ENCODE measurements around the gene RABGGTB.
"Not testable (repeated sequence)": the region's sequence is repeated elsewhere in the genome, so short reads cannot be mapped to it uniquely, and the experiment has no call there.

Gene RABGGTB

DNA sequence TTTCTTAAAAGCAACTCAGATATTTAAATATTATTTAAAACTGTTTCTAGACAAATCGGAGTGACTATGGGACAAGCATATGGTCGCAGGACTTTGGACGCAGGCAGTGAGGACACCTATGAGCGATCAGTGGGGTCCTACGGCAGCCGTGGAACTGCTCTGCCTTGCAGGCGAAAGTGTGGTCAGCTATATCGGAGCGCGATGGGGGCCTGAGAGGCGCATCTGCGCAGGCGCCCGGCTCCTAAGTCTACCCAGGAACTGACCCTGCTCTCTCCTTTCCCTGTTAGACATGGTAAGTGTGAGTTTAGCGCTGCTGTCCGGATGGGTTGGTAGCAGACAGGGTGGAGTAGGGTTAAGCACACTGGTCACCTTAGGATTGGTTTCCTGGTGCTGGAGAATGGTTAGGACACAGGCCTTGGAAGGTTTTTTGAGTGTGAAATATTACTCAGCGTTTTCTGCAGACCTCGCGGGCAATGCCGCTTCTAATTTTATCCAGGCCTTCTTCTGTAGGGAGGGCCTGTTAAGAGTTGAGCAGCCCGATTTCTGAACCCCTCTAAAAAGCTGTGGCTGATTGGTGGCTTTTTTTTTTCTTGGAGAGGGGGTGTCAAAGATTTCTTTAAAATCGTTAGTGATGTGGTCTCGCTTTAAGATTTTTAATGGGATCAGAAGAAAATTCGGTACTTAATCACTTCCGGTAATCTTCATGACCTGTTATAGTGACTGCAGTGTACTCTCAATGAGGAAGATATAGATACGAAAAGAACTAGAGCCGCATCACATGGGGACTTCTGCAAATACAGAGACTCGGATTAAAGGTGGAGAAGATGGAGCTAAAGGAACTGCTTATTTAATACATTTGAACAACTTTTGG, at the start of gene RABGGTB:
TSS of gene RABGGTB (plus strand) at position 274 of the 871 bp plus-strand sequence. CDS start at position 290, 16 bp downstream.
- DNase-seq: peak; percentile 95

GRCh38 chr1:75742047-75742625, 43.9 kb upstream of the RABGGTB start:
- no peak for DNase-seq

DNA sequence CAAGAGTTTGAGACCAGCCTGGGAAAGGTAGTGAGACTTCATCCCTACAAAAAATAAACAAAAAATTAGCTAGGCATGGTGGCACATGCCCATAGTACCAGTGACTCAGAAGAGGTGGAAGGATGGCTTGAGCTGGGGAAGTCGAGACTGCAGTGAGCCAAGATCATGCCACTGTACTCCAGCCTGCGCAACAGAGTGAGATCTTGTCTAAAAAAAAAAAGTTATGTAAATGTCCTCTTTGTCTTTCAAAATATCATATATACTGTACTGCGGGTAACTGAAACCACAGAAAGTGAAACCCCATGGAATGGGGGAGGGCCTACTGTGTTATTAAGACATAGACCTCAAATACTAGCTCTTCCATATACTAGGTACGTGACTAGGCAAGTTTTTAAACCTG, 40.8 kb upstream of the RABGGTB start:
- peak; percentile 93 for DNase-seq

DNA sequence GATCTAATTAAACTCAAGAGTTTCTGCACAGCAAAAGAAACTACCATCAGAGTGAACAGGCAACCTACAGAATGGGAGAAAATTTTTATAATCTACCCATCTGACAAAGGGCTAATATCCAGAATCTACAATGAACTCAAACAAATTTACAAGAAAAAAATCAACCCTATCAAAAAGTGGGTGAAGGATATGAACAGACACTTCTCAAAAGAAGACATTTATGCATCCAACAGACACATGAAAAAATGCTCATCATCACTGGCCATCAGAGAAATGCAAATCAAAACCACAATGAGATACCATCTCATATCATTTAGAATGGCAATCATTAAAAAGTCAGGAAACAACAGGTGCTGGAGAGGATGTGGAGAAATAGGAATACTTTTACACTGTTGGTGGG, 28.8 kb upstream of the RABGGTB start:
- DNase-seq: not testable (repeated sequence)

DNA sequence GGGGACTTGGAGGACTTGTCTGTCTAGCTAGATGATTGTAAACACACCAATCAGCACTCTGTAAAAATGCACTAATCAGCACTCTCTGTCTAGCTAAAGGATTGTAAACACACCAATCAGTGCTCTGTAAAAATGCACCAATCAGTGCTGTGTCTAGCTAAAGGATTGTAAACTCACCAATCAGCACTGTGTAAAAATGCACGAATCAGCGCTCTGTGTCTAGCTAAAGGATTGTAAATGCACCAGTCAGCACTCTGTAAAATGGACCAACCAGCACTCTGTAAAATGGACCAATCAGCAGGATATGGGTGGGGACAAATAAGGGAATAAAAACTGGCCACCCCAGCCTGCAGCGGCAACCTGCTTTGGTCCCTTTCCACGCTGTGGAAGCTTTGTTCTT, 27.5 kb upstream of the RABGGTB start:
- not testable (repeated sequence) for DNase-seq

DNA sequence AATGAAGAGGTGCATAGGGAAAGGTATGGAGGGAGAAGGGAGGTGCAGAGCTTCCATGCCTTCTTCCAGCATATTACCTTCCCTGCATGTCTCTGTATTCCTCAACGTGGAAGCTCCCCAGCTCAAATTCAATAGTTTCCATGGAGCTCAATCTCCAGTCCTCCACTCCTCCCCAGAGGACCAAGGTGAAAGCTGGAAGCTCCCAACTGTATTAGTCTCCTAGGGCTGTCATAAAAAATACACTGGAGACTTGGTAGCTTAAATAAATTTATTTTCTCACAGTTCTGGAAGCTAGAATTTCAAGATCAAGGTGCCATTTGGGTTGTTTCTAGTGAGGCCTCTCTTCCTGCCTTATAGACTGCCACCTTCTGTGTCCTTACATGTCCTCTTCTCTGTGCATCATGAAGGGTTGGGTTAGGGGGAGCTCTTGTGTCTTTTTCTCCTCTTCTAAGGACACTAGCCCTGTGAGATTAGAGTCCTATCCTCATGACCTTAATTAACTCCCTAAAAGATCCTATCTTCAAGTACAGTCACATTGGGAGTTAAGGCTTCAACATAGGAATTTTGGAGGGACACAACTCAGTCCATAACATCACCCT, 21.9 kb upstream of the RABGGTB start:
- no peak for DNase-seq

DNA sequence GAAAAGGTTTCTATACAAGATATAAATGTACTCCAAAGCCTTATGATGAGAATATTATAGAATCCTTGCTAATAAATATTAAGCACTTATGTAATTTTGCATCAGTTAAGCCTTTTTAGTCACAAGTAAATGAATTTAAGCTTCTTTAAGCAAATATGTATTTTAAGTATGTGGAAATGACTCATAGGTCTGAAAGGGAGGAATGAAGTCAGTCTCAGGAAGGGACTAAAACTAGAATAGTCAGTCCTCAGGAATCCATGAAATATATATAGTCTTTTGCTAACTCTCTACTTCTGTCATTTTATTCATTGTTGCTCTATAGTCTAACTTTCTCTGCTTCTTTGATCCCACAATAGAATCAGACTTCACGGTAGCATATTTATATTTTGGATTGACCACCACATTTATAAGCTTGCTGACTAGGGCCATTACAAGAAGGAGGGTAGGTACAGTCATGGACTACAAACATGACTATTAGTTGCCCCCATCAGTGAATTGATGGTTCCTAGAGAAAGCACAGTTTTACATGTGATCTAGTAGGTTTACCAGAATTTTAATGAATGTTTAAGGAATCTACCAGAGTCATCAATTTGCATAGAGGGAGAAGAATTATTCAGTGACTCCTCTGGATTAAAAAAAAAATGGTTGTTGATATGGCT, 20.2 kb upstream of the RABGGTB start:
- DNase-seq: no peak

DNA sequence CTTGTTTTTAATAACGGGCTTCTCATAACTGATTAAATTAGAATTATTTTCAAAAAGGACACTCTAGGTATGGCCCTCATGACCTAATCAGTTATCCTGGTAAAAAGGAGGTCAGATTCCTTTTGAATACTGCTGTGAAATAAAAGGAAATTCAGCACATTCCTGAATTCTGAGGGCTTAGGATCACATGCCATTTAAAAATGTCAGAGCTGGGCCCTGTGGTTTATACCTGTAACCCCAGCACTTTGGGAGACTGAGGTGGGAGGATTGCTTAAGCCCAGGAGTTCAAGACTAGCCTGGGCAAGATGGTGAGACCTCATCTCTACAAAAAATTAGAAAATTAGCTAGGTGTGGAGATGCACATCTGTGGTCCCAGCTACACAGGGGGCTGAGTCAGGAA, 18.0 kb upstream of the RABGGTB start:
- no peak for DNase-seq

- DNase-seq: no peak
Measured at GRCh38 chr1:75770761-75771160, 15.3 kb upstream of the RABGGTB start.

GRCh38 chr1:75771978-75772377, 14.1 kb upstream of the RABGGTB start:
- DNase-seq: no peak

DNA sequence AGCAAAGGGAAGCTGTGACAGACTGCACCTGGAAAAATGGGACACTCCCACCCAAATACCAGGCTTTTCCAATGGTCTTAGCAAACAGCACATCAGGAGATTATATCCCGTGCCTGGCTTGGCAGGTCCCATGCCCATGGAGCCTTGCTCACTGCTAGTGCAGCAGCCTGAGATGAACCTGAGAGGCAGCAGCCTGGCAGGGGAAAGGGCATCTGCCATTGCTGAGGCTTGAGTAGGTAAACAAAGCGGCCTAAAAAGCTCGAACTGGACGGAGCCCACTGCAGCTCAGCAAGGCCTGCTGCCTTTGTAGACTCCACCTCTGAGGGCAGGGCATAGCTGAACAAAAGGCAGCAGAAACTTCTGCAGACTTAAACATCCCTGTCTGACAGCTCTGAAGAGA, 8.2 kb upstream of the RABGGTB start:
- not testable (repeated sequence) for DNase-seq

- DNase-seq: not testable (repeated sequence)
Measured at GRCh38 chr1:75778694-75779093, 7.4 kb upstream of the RABGGTB start.

DNA sequence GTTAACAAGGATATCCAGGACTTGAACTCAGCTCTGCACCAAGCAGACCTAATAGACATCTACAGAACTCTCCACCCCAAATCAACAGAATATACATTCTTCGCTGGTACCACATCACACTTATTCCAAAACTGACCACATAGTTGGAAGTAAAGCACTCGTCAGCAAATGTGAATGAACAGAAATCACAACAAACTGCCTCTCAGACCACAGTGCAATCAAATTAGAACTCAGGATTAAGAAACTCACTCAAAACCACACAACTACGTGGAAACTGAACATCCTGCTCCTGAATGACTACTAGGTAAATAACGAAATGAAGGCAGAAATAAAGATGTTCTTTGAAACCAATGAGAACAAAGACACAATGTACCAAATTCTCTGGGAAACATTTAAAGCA, 5.9 kb upstream of the RABGGTB start:
- DNase-seq: not testable (repeated sequence)

GRCh38 chr1:75783920-75784319, 2.1 kb upstream of the RABGGTB start:
- DNase-seq: not testable (repeated sequence)

GRCh38 chr1:75785320-75785982, 605 bp upstream of the RABGGTB start:
- no peak for DNase-seq

GRCh38 chr1:75786901-75787493, 941 bp downstream of the RABGGTB start:
- DNase-seq: no peak

DNA sequence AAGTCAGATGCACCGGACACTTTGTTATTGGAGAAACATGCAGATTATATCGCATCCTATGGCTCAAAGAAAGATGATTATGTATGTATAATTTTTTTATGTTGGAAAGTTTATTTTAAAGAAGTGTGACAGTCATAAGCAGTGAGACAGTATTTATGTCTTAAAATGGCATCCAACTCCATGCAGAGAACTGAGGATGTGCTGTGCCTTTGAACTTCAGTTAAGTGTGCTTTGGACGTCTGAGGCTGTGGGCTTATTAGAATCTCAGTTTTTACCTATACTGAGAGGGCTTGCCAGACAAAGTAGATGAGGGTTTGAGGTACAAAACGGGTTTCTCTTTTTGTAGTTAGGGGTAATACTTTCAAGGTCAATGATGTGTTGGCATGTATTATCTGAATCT, 1.5 kb downstream of the RABGGTB start:
- no peak for DNase-seq

DNA sequence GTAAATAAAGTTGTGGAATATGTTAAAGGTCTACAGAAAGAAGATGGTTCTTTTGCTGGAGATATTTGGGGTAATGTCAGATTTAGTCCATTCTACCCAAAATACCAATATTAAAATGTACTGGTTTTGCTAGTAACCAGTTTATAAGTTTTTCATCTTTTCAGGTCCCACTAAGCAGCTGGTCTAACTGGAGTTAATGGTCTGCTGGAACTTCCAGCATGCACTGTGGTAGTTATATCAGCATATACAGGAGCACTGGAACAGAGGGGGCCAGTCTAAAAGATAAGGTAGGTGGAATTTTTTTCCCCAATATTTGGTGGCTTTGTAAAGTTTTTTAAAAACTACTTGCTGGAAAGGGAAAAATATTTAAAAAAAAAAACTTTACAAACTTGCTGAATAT, 3.9 kb downstream of the RABGGTB start:
- no peak for DNase-seq

DNA sequence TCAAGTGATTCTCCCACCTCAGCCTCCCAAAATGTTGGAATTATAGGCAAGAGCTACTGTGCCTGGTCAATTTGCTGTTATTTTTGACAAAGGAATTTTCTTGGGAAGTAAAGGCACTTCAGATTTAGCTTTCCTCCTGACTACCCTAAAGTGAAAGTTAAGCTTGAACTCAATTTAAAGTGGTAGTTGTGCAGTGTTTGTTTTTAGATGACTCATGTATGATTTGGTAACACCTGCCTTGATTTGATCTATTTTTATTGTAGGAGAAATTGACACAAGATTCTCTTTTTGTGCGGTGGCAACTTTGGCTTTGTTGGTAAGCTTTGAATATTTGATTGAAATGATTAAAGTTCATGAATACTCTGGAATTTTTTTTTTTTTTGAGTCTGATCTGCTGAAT, 5.0 kb downstream of the RABGGTB start:
- no peak for DNase-seq

DNA sequence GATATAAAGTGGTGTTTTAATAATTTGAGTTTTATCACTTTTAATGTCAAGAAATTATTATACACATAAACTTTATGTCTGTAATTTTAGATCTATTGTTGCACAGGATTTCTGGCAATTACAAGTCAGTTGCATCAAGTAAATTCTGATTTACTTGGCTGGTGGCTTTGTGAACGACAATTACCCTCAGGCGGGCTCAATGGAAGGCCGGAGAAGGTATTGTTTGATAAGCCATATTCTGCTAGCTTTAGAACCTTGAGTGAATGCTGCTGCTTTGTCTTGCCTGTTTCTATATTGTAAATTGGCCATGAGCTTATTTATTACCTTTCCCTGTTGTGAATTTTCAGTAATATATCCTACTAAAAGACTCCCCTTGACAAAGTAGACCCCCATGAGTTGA, 6.0 kb downstream of the RABGGTB start:
- DNase-seq: no peak

DNA sequence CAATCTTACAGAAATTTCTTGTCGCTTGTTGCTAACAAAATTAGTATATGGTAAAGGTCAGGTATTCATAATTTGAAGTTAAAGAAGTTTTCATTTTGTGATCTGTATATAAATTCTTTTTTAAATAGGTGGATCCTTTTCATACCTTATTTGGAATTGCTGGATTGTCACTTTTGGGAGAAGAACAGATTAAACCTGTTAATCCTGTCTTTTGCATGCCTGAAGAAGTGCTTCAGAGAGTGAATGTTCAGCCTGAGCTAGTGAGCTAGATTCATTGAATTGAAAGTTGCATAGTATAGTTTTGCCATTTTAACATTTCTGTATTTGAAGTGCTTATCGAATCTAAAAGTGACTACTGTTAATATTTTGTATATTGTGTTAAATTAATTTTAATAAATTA, 8.3 kb downstream of the RABGGTB start:
- no peak for DNase-seq

GRCh38 chr1:75795703-75796193, 9.7 kb downstream of the RABGGTB start:
- DNase-seq: no peak

Measured in MV-4-11 (cell line).